SKM-1 (cell line): ENCODE data around the gene ERMP1.

Experiments used
- DNase-seq: peaks from one replicate; lab custom pipeline; 2025; ENCODE audit not compliant: unreplicated experiment; lab: John Stamatoyannopoulos, UW

The ERMP1 gene

DNA sequence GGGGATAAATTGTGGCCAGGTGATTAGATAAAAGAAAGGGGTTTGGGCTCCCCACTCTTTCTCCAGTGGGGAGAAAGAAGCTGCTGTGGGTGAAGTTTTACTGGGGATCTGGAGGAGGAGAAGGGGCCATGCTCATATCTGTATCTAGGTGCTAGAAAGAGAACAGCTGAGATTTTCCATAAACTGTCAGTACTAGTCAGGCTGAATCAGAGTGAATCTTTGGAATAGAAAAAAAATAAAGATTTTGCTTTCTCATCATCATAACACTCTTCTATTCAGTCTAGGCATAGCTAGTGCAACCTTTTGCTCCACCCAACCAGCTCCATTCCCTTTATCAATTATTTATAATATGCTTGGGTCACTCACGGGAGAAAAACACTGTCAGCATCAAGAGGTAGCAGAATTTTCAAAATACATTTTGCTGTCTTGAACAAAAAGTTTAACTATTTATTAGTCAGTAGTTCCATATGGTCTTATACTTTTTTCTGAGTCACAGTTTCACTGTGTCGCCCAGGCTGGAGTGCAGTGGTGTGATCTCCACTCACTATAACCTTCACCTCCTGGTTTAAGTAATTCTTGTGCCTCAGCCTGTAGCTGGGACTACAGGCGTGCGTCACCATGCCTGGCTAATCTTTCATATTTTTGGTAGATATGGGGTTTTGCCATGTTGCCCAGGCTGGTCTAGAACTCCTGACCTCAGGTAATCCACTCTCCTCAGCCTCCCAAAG is 21.3 kb upstream of the ERMP1 start:
- no peak for DNase-seq

DNA sequence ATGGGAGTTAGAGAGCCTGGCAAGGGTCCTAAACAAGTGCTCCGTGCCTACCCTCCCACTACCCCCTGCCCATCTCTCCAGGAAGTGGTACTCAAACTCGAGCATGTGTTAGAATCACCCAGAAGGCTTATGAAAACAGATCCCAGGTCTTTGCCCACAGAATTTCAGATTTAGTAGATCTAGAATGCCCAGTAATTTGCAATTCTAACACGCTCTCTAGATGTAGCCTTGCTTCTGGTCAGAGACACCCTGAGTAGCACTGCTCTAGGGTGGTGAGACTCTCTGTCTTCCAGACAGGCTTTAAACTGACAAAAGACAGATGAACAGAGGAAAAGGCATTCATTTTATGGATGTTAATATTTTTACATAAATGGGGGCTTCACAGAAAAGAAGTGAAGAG is 20.7 kb upstream of the ERMP1 start:
- no peak for DNase-seq

DNA sequence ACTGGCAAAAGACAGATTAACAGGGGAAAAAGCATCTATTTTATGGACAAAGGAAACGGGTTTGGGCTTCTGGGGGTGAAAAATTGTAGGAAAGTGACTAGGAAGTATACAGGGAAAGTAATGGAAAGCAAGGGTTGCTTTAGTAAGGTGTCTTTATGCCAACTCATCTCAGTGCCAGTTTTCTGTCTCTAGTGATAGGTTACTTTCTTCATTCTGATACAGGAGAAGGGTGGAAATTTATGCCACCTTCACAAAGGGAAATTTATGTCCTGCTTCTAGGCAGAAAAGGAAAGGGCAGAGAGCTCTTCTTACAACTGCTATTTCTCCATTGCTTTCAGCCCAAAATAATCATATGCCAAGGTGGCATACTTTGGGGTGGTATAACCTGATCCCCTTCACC is 20.1 kb upstream of the ERMP1 start:
- no peak for DNase-seq

DNA sequence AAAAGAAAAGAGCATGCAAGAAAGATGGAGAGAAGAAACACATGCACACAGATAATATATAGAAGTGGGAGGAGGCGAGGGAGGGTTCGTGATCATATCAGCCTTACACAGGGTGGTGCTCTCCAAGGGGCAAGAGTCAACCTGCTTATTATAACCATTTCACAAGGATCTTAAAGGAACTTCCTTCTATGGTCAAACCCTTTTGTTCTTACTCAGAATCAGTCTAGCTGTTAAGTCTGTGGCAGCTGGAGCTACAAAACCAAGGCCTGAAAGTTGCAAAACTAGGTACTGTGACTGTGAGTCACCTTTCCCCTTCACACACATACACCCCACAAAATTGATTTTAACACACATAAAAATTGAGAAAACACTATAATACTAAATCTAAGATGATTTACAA is 18.5 kb upstream of the ERMP1 start:
- peak; percentile 97 for DNase-seq

DNA sequence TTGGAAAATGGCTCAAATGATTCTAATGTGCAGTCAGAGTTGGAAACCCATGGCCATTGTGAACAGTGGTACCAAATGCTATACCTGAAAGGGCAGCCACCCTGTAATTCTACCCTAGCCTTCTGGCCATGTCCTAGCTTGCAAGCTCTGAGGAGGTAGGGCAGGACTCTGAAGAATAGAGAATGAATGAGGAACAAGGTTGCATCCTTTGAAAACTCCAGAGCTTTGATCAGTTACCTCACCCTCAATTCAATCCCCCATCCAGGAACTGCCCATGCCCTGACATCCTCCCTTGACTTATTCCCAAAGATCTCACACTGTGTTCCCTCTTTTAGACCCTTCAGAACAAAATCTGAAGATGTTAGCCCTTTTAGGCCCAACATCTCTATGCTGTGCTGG is 17.8 kb upstream of the ERMP1 start:
- DNase-seq = no peak

DNA sequence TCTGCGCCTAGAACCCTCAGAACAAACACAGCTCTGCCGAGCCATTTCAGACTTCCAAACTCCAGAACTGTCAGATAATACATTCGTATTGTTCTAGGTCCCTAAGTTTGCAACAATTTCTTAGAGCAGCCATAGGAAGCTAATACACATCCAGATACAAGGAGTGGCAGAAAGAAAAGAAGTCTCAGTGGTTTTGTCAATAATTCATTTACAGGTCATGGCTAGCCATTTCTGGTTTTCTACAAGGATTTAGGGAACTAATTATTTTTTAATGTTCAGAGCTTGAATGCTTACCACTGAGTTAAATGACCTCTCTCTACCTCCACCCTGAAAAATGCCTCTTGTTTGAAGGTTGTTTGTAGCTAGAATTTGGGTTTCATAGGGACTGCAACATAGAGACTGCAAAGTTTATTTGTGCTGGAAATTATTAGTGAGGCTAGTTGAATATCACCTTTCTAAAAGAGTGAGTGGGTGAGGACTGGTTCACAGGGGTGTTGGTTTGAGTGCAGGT is 15.5 kb upstream of the ERMP1 start:
- no peak for DNase-seq

DNA sequence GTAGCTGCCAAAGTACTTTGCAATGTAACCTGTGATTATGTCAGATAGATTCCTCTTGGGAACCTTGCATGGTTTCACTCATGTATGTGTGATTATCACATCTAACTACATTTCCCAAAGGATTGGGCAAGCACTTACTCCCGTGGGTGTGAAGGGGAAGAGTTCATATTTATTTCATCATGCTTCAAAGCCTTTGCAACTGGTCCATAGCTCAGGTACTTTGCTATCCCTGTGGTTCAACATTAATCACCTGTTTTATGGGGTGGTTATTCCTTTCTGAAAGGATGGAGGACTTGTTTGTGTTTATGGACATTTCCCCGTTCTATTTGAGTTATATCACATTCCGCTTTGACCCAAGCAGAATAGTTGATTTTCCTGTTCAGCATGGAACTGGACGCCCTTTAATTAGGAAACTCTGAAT is 13.6 kb upstream of the ERMP1 start:
- DNase-seq = no peak

DNA sequence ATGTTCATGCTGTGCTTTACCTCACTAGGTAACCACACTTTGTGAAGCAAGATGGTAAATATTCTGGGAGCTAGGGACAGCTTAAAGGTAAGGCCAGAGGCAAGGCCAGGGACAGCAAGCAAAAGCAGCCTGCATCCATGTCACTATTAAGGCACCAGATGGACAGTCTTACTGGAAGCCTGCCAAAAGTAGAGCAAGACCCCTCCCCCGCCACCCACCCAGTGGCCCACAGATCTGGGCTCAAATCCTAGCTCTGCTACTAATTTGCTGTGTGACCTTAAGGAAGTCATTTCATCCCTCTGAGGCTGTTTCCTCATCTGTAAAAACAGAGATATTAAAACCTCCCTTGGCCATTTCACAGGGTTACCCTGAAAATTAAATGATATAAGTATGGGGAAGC is 13.2 kb upstream of the ERMP1 start:
- DNase-seq = no peak

DNA sequence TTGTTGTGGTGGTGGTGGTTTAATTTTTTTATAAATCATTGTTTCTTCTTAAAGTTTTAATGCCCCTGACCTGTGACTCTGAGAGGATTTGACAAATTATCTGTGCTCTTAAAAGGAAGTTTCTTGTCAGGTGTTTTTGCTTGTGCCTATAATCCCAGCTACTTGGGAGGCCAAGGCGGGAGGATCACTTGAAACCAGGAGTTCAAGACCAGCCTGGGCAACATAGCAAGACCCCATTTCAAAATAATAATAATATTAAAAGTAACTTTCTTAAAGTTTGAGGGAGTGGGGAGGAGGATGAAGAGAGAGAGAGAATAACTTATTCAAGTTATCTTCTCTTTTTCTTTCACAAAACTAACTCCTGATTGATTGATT is 12.2 kb upstream of the ERMP1 start:
- no peak for DNase-seq

DNA sequence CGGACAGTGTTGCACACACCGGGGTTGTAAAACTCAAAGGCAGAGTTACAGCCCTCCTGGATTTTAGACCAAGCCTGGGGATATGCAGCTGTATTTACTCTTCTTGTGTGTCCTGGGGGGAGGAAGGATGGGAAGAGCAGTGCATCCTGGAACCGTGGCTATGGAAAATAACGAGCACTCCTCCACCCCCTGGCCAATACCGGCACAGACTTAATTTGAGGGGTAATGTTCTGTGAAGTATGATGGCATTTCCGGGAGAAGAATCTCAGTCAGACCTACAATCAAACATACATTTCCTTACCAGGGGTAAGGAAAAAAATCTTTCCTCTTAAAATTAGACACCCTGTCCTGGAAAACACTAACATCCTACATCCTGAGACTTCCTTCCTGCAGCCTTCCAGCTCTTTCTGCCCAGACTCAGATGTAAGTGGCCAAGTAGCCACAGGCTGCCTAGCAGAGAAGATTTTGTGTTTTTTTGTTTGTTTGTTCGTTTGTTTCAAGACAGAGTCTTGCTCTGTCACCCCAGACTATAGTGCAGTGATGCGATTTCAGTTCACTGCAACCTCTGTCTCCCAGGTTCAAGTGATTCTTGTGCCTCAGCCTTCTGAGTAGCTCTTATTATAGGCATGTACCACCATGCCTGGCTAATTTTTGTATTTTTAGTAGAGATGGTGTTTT is 11.0 kb upstream of the ERMP1 start:
- DNase-seq = no peak

DNA sequence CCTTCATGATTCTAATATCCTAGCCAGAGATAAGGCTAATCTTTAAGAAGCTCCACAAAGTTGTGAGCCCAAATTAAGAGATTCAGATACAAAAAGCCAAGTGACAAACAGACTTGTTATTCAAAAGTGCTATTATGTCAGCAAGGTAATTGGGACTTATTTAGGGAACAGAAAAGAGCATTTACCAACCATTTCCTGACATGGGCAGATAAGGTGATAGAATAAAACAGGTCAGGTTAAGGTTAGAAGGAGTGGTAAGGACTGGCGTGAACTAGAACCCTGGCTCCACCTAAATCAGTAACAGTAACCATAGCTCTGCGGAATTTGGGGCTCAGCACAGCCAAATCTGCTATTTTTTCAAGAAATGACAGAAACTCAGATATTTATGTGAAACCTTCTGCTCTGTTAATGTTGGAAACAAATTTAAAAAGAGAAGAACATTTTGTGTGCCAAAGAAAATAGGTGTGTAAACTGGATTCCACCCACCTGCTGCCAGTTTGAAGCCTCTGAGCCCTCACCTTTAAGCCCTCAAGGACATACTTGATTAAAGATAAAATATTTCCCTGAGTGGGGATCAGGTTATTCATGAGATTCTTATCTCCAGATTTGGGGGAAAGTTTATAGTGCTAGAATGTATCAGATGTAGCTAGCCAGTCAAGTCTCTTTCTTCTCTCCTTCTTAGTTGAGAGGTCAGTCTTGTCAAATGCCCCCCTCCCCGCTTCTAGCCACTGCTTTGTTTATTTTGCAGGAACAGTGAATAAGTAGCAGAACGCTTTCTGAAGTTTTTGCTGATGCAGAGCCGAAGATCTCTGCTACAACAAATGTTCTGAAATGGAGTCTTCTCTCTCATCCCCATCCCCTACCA is 10.2 kb upstream of the ERMP1 start:
- no peak for DNase-seq

DNA sequence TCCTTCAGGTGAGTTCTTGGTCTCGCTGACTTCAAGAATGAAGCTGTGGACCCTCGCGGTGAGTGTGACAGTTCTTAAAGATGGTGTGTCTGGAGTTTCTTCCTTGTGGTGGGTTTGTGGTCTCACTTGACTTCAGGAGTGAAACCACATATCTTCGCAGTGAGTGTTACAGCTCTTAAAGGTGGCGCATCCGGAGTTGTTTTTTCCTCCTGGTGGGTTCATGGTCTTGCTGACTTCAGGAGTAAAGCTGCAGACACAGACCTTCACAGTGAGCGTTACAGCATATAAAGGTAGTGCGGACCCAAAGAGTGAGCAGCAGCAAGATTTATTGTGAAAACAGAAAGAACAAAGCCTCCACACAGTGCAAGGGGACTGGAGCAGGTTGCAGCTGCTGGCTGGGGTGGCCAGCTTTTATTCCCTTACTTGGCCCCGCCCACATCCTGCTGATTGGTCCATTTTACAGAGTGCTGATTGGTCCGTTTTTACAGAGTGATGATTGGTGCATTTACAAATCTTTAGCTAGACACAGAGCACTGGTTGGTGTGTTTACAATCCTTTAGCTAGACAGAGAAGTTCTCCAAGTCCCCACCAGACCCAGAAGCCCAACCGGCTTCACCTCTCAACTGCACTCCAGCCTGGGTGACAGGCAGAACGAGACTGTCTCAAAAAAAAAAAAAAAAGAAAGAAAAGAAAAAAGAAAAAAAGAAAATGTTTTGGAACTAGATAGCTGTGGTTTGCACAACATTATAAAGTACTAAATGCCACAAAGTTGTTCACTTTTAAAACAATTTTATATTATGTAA is 9.1 kb upstream of the ERMP1 start:
- DNase-seq = no peak

DNA sequence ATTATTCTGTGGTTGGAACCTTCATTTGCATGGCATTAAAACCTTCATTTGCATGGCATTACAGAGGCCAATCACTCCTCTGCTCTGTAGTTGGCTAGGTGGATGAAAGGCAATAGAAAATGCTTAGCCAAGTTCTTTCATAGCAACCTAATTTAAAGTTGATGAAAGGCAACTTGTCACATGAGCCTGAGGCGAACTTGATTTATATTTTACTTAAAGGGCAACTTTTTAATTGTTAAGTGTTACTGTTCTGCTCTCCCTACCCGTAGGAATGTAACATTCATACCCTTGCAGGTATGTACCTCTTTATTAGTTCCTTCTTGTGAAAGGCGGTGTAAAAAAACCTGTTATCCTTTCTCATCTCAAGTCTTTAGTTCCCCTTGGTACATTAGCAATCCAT is 7.9 kb upstream of the ERMP1 start:
- DNase-seq = no peak

DNA sequence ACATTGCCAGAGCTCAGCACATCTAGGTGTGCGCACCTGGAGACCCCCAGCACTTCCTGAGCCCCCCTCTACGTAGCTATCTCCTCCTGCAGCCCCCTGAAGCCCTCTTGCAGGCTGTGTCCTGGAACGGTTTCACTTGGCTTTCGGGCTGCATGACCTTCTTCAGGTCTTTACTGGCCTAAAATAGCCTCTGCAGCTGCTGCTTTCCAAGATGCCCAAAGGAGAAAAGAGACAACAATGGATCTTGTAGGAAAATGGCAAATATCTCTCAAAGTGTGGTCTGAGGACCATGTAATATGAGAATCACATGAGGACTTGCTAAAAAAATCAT is 6.6 kb upstream of the ERMP1 start:
- DNase-seq = no peak

DNA sequence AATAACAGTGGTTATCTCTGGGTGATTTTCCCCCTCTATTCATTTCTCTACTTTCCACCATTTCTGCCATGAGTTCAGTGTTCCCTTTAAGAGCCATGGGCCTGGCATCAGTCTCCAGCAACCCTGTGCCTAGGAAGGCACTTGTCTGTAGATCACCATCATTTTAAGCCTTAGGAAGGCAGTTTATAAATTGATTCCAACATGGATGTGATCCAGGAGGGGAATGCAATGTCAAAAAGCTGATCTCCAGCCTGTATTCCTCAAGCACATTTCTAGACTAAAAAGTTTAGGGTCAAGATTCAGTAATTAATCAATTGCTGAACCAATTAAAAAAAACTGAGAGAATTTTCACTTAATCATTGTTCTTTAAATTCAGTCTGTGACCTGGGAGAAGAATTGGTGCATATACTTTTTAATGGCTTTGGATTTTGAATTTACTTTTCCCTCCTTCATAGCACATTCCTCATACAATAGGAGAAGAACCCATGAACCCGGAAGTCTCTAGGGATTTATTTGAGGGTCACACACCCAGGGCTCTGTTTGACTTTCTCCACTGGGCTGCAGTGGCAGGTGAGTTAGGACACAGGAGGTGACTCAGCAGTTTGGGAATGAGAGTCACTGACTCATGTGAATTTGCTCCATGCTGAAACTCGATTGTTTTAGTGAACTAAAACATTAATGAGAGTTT is 6.1 kb upstream of the ERMP1 start:
- no peak for DNase-seq

DNA sequence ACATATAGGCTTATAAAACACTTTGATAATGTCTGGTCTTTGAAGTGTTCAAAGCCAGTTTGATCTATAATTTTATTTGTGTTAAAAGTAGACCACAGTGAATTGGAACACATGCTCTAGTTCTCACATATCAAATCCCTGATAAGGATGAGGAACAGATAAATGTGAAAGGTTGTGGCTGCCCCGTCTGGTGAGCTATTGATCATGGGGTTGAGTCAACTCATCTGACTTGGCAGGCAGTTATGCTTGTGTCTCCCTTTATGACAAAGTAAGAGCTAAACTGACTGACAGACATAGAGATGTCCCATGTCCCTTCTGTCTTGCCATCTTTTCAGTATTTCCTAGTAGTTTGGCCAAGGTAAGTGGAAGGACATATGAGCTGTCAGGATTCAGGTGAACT is 2.9 kb upstream of the ERMP1 start:
- no peak for DNase-seq

DNA sequence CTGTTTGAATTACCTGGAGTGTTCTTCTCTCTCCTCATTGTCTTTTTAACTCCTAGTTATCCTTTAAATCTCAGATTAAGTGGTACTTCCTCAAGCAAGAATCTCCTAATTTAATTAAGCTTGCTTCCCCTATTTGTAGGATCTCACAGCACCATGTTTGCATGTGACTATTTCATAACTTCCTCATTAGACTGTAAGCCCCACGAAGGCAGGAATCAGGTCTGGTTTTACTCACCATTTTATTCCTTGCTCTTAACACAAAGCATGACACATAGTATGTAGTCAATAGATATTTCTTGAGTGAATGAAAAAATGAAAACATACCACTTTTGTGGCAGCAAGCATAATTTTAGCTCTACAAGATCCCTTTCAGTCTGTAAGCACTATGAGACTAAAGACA is 1.3 kb upstream of the ERMP1 start:
- peak; percentile 54 for DNase-seq

DNA sequence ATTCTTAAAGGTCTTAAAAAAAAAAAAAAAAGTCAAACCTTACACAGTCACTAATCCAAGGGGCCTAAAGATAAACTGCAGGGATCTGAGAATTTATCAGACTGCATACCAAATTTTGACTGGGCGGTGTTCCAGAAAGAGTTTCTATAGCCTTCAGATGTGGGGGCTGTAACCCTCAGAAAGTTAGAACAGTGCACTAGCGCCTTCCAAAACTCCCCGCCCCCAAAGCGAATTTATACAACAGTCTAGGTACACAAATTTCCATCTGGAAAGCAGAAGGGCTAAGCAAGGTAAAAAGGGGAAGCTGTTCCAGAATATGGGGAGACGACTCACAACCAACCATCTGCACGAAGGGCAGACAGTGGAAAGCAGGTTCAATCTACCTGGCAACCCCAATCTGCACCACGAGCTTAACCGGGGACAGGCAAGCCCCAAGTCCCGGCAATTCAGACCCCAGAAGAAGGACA is 813 bp downstream of the ERMP1 start:
- DNase-seq = no peak

DNA sequence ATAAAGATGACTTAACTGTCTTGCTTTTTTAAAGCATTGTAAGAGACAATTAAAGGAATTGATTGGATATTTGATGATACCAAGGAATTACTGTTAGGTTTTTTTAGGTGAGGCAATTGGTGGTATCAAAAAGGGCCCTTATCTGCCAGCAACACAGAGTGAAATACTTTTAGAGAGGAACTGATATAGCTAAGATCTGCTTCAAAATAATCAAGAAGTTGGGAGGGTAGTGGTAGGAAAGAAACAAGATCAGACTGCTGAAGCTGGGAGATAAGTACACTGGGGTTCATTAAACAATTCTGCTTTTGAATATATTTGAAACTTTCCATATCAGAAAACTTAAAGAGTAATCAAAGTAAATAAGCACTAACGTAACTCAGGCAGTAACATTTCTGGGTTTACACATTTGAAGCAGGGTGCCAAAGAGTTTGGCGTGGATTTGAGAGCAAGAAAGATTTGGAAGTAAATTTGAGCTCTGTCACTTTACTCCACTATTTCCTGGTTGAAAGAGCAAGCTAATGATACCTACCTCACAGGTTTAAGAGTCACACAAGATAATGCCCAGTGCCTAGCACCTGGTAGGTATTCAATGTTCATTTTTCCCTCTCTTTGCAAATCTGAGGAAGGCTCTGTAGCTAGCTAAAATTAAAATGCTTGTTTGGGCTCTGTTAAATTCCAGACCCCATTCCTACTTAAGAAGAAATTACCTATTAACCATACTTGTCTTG is 6.9 kb downstream of the ERMP1 start:
- no peak for DNase-seq

DNA sequence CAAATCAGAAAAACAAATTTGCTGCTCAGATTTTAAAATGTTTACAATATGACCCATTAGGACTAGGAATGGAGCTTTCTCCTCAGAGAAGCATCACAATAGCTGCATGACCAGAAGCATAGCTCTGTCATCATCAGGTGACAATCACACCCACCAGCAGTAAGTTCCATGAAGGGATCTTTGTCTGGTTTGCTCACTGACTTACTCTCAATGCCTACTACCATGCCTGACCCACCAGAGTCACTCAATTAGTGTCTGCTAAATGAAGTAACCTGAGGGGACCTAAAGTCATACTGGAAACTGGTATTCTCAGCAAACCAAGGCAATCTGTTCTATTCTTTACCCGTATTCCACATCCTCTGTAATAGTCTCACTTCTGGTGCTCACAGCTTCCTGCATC is 7.7 kb downstream of the ERMP1 start:
- no peak for DNase-seq
